Activated CD4-positive, alpha-beta T cell treated with anti-CD3 and anti-CD28 coated beads, Interleukin-2, amount 50 U/mL, for 48 hours (primary cell): ENCODE data around the gene OBSCN.

ENCODE experiments used
- DNase-seq, 2 experiments: peaks; one replicate each; pipeline ENCODE4 v3.0.0-alpha.2; 2020

OBSCN gene

GRCh38 chr1:228334226-228334935 is 126.5 kb downstream of the OBSCN start:
- no peak for DNase-seq

- no peak for DNase-seq
Observed at GRCh38 chr1:228334954-228335353, 127.1 kb downstream of the OBSCN start.

- DNase-seq, result no peak
Observed at GRCh38 chr1:228335406-228336307, 127.8 kb downstream of the OBSCN start.

- no peak for DNase-seq
Observed at GRCh38 chr1:228336308-228337030, 128.6 kb downstream of the OBSCN start.

GRCh38 chr1:228337031-228337564 is 129.3 kb downstream of the OBSCN start:
- no peak for DNase-seq

- DNase-seq, result no peak
Observed at GRCh38 chr1:228337711-228338520, 130.1 kb downstream of the OBSCN start.

- DNase-seq, result no peak
Observed at GRCh38 chr1:228338521-228339051, 130.7 kb downstream of the OBSCN start.

GRCh38 chr1:228339059-228339704 is 131.3 kb downstream of the OBSCN start:
- no peak for DNase-seq

- DNase-seq, result no peak
Observed at GRCh38 chr1:228339766-228340685, 132.2 kb downstream of the OBSCN start.

GRCh38 chr1:228340686-228341449 is 133.0 kb downstream of the OBSCN start:
- peak in 1 of 2 experiments; percentile 12 for DNase-seq

- no peak for DNase-seq
Observed at GRCh38 chr1:228341450-228341813, 133.6 kb downstream of the OBSCN start.

- no peak for DNase-seq
Observed at GRCh38 chr1:228341814-228342626, 134.2 kb downstream of the OBSCN start.

- no peak for DNase-seq
Observed at GRCh38 chr1:228342627-228343190, 134.9 kb downstream of the OBSCN start.

- DNase-seq, result no peak
Observed at GRCh38 chr1:228343191-228343661, 135.4 kb downstream of the OBSCN start.

GRCh38 chr1:228344631-228345072 is 136.8 kb downstream of the OBSCN start:
- no peak for DNase-seq

- DNase-seq, result no peak
Observed at GRCh38 chr1:228345201-228345930, 137.5 kb downstream of the OBSCN start.

- DNase-seq, result no peak
Observed at GRCh38 chr1:228346731-228347130, 138.9 kb downstream of the OBSCN start.
